Neutrophil (primary cell): Measurements from ENCODE around the gene GLB1L3.
A peak's percentile ranks its signal among the peaks of the same experiment; 100 is the strongest.

ENCODE experiments used
- H3K27ac ChIP-seq: fragments of 200-600 bp; sonication (generic); 2 replicates; pipeline ENCODE4 v1.5.1; 2016; ENCODE audit warnings: mild to moderate bottlenecking, moderate library complexity
- H3K27me3 ChIP-seq: fragments of 200-600 bp; sonication (generic); 2 replicates; pipeline ENCODE4 v1.6.0; 2016; ENCODE audit warnings: mild to moderate bottlenecking
- H3K36me3 ChIP-seq: fragments of 200-600 bp; sonication (generic); 2 replicates; pipeline ENCODE4 v1.5.1; 2017
- H3K4me1 ChIP-seq, 2 experiments: fragments of 200-600 bp in 1 of 2; sonication (generic) in 1 of 2; 1 replicate in 1 of 2; 2 replicates in 1 of 2; pipeline versions ENCODE4 v1.5.1 to v1.6.1; 2013 to 2016; ENCODE audit warnings: low read depth in 1 of 2, low read length in 1 of 2, mild to moderate bottlenecking in 1 of 2, moderate library complexity in 1 of 2; ENCODE audit not compliant: control insufficient read depth in 1 of 2, insufficient read depth in 1 of 2
- H3K4me3 ChIP-seq, 2 experiments: fragments of 200-600 bp in 1 of 2; sonication (generic) in 1 of 2; 1 replicate in 1 of 2; 2 replicates in 1 of 2; pipeline ENCODE4 v1.5.1; 2013 to 2016; ENCODE audit warnings: low read depth in 1 of 2, low read length in 1 of 2, mild to moderate bottlenecking in 1 of 2, moderate library complexity in 1 of 2
- H3K9me3 ChIP-seq: fragments of 200-600 bp; sonication (generic); 2 replicates; pipeline ENCODE4 v1.5.1; 2016
- TF ChIP-seq, protein P1 (sequence below): fragments of 200-600 bp; sonication (generic); IDR thresholded peaks from 2 replicates; pipeline ENCODE4 v1.5.1; 2016; ENCODE audit warnings: antibody characterized with exemption

The GLB1L3 gene, protein sequence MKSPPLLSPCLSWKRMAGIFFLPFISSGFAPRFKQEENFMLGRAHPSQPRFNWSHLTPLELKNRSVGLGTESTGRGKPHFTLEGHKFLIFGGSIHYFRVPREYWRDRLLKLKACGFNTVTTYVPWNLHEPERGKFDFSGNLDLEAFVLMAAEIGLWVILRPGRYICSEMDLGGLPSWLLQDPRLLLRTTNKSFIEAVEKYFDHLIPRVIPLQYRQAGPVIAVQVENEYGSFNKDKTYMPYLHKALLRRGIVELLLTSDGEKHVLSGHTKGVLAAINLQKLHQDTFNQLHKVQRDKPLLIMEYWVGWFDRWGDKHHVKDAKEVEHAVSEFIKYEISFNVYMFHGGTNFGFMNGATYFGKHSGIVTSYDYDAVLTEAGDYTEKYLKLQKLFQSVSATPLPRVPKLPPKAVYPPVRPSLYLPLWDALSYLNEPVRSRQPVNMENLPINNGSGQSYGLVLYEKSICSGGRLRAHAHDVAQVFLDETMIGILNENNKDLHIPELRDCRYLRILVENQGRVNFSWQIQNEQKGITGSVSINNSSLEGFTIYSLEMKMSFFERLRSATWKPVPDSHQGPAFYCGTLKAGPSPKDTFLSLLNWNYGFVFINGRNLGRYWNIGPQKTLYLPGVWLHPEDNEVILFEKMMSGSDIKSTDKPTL

DNA sequence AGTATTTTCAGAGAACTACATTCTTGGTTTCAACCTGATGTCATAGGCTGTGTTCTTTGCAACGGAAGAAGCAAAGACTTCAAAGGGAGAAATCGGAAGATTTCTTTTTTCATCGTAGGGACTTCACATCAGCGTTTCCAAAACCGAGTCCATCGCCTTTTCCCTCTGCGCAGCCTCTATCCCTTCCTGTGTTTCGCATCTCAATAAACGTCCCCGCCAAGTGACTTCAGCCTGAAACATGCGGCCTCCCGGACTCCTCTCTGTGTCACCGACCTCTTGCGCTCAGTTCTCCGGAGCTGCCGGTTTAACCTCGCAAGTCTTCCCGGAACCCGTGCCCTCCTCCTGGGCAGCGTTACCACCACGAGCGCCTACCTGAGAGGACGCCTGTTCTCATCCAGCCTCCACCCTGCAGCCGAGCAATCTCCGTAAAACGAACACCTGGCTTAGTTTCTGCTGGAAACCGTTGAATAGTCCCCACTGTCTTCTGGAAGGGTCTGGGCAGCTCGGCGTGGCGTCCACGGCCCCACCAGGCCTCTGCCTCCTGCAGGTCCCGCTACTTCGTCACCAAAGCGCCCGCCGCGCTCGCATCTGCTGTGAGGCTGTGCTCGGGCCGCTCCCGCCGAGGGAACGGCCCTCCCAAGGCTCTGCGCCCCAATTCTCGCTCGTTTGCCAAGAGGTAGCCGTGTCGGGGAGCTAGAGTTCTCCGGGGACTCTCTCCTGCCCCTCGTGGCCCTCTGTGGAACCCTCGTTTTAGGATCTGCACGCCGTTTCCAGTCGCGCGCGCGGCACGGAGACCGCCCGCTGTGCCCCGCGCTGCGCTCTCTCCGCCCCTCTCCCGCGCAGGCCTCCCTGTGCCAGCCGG is at the start of gene GLB1L3:
Gene GLB1L3, plus strand, starts transcription at position 846 of the 862 bp plus-strand sequence. CDS start 362 bp downstream, outside the sequence.
- Histone ChIP-seq H3K27me3 (peaks cover 100% of the 10 kb centered on the region), H3K9me3 (no peaks in the 10 kb centered on the region), H3K4me1 (peaks cover 11 to 17% of the 10 kb centered on the region in 2 experiments), H3K4me3 (peak within 1 kb of the TSS; percentile 12 to 49), H3K36me3 (no peaks in the 10 kb centered on the region), H3K27ac (no peak within 1 kb of the TSS)
- TF ChIP-seq, protein P1, sequence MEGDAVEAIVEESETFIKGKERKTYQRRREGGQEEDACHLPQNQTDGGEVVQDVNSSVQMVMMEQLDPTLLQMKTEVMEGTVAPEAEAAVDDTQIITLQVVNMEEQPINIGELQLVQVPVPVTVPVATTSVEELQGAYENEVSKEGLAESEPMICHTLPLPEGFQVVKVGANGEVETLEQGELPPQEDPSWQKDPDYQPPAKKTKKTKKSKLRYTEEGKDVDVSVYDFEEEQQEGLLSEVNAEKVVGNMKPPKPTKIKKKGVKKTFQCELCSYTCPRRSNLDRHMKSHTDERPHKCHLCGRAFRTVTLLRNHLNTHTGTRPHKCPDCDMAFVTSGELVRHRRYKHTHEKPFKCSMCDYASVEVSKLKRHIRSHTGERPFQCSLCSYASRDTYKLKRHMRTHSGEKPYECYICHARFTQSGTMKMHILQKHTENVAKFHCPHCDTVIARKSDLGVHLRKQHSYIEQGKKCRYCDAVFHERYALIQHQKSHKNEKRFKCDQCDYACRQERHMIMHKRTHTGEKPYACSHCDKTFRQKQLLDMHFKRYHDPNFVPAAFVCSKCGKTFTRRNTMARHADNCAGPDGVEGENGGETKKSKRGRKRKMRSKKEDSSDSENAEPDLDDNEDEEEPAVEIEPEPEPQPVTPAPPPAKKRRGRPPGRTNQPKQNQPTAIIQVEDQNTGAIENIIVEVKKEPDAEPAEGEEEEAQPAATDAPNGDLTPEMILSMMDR, result no peak

DNA sequence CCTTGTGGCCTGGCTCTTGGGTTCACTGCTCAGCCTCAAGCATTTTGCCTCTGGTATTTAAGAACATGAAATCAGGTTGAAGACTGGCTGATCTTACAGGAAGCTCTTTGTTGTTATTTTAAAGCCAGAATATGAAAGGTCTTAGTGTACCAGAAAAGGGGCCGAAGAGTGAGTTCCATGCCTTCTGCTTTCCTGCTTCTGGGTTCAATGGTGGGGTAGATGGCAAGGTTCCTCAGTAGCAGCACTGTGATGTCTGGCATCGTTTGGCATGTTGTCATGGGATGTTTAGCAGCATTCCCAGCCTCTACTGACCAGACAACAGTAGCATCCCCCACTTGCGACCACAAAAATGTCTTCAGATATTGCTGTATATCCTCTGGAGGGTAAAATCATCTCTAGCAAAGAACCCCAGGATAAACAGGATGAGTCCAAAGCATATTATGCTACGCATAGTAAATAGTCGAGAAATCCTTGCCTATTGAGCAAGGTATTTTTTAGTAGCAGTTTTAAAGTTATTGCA is 49.3 kb upstream of the GLB1L3 start:
- no peak overlapping the region for H3K27ac ChIP-seq
- H3K4me1 ChIP-seq, result peaks cover 63 to 73% of the 10 kb centered on the region in 2 experiments
- no peaks in the 10 kb centered on the region for H3K9me3 ChIP-seq
- no peaks in the 10 kb centered on the region for H3K27me3 ChIP-seq
- no peaks in the 10 kb centered on the region for H3K36me3 ChIP-seq
- no peak overlapping the region for H3K4me3 ChIP-seq
- TF ChIP-seq, protein P1, result no peak

DNA sequence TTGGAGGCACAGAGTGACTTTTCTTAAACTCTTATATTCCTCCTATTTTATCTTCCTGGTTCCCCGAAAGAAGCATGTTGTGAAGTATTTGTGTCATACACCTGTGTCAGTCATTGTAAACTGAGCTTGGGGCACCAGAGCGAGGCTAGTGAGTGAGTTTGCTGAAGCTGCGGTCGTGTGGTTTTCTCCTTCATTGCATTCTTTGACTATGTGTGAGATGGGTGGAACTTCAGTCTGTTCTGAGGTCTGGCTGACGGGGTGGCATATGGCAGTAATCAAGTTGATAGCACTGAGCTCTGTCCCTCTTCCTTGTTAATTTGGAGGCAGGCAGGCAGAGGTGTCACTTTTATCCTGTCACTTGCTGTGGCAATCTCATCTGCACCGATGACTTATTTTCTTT is 47.6 kb upstream of the GLB1L3 start:
- Histone ChIP-seq H3K36me3 (no peaks in the 10 kb centered on the region), H3K27ac (no peak overlapping the region), H3K4me1 (peaks cover 65 to 78% of the 10 kb centered on the region in 2 experiments), H3K27me3 (no peaks in the 10 kb centered on the region), H3K4me3 (no peak overlapping the region), H3K9me3 (no peaks in the 10 kb centered on the region)
- TF ChIP-seq, protein P1, result no peak

DNA sequence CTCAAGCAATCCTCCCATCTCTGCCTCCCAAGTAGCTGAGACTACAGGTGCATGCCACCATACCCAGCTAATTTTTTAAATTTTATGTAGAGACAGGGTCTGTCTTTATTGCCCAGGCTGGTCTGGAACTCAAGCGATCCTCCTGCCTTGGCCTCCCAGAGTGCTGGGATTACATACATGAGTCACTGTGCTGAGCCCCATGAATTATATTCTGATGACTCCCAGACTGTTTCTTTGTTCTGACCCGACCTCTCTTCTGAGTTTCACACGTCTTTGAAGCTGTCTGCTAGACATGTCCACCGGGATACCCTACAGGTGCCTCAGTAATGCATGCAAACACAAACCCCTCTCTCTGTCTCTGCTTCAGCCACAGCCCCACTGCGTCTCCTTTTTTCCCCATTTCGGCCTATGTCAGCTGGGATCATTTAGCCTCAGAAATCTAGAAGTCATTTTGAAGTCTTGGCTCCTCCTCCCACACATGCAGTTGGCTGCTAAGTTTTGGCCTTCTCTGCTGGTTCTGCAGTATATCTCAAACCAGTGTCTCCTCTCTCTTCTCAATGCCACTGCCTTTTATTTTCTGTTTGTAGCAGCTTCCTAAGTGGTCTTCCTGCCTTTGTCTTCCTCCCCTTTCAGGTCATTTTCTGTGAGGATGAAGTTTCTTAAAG is 46.9 kb upstream of the GLB1L3 start:
- H3K9me3 ChIP-seq, result no peaks in the 10 kb centered on the region
- H3K4me3 ChIP-seq, result no peak overlapping the region
- TF ChIP-seq, protein P1, result no peak
- no peaks in the 10 kb centered on the region for H3K36me3 ChIP-seq
- H3K27me3 ChIP-seq, result no peaks in the 10 kb centered on the region
- H3K27ac ChIP-seq, result no peak overlapping the region
- H3K4me1 ChIP-seq, result peaks cover 65 to 76% of the 10 kb centered on the region in 2 experiments

DNA sequence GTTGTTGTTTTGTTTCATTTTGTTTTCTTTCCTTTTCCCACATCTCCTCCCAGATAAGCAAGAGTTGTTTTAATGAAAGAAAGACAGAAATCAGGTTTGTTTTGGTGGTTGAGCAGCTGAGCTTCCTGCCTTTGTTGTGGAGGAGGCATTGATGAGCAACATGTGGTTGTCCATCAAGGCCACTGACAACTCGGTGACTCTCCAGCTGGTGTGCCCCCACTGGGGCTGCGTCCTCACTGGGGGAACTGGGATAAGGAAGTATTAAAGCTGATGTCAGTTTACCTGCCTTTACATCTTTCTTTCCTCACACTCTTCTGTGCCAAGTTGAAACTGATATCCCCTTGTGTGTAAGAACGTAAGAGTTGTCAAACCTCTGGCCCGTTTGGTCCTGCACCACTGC is 45.8 kb upstream of the GLB1L3 start:
- Histone ChIP-seq H3K27ac (peak overlapping the region; percentile 84), H3K9me3 (no peaks in the 10 kb centered on the region), H3K4me1 (peaks cover 61 to 72% of the 10 kb centered on the region in 2 experiments), H3K27me3 (no peaks in the 10 kb centered on the region), H3K36me3 (peaks cover 8% of the 10 kb centered on the region), H3K4me3 (no peak overlapping the region)
- TF ChIP-seq, protein P1, result no peak
